HG03378 (cell line): Measurements from ENCODE around the gene NUTM2G.
"Not testable (repeated sequence)": the region's sequence is repeated elsewhere in the genome, so short reads cannot be mapped to it uniquely, and the experiment has no call there.

Experiments
- ATAC-seq: cut with Tn5 transposase; IDR thresholded peaks from one replicate; pipeline ENCODE4 v1.9.1; 2021; ENCODE audit warnings: mild to moderate bottlenecking, moderate library complexity; ENCODE audit not compliant: unreplicated experiment

The NUTM2G gene

GRCh38 chr9:96941628-96942027 is 13.0 kb downstream of the NUTM2G start:
- ATAC-seq: not testable (repeated sequence)

DNA sequence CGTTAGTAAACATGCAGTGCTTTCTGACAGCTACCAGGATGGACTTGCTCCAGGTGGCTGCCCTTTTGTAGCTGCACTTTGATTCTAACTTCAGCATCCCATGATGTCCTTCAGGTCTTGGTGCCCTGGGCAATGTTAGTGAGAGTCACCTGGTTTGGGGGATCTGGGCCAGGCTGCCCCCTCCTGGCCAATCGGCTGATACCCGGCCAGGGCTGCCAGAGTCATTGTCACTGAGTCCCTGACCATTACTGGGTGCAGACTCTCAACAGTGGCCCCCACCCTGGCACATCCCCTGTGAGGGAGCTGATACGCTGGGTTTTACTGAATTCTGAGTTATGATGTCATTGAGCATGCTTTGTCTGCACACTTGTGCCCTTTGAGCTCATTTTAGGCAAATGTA is 13.5 kb downstream of the NUTM2G start:
- ATAC-seq: not testable (repeated sequence)

- ATAC-seq: not testable (repeated sequence)
Measured at GRCh38 chr9:96949346-96949745, 20.7 kb downstream of the NUTM2G start.

GRCh38 chr9:96950539-96950938 is 21.9 kb downstream of the NUTM2G start:
- ATAC-seq: not testable (repeated sequence)

- ATAC-seq: not testable (repeated sequence)
Measured at GRCh38 chr9:96967591-96967990, 38.9 kb downstream of the NUTM2G start.

DNA sequence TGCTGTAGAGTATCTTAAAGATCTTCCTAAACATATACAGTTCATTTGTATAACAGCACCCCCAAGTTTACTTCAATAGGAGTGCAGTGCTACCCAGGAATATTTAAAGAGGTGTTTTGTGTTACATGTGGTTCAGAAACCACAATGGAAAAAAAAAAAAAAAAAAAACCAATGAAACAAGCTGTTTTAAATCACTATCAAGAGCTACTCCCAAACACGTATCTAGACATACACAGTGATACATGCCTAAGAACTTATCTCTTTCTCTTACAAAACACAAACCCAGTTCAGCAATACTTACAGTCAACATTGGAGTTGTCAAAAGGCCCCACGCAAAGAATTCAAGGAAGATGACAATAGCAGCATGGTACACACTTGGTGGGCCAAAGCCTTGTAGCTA is 43.9 kb downstream of the NUTM2G start:
- not testable (repeated sequence) for ATAC-seq

GRCh38 chr9:96974037-96974436 is 45.4 kb downstream of the NUTM2G start:
- not testable (repeated sequence) for ATAC-seq

- not testable (repeated sequence) for ATAC-seq
Measured at GRCh38 chr9:96983496-96984122, 55.0 kb downstream of the NUTM2G start.

DNA sequence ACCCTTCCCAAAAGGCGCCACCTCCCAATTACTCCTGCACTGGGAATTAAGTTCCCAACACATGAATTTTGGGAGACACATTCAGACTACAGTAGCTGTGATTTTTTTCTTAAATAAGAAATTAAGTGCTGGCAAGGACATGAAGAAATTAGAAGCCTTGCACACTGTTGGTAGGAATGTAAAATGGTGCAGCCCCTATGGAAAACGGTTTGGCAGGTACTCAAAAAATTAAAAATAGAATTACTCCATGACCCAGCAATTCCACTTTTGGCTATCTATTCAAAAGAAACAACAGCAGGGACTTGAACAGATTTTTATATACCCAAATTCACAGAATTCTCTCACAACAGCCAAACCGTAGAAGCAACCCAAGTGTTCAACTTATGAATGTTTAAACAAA is 55.5 kb downstream of the NUTM2G start:
- not testable (repeated sequence) for ATAC-seq

GRCh38 chr9:96984887-96985286 is 56.2 kb downstream of the NUTM2G start:
- not testable (repeated sequence) for ATAC-seq
